PC-3 (cell line): ENCODE results near the gene C2CD3. TPM values are rescaled to one million over a fixed set of nuclear protein-coding genes. Genes with fewer than 3 reads are reported as not detected.

Experiments
- ATAC-seq: fragments of 200-7000 bp; cut with Tn5 transposase; 2 replicates; pipeline ENCODE4 v1.9.1; 2020; ENCODE audit warnings: mild to moderate bottlenecking, moderate library complexity
- BruUV-seq: library from RNA; stranded (reverse); fragments of 400-500 nt; replicated peaks from 2 replicates; lab custom pipeline; 2021; lab: Mats Ljungman, UMichigan
- CTCF ChIA-PET: fragments of 300-600 bp; sonication (Branson Sonifier 250); formaldehyde crosslinking; loops from one replicate; lab custom pipeline; 2022; ENCODE audit warnings: antibody characterized with exemption; lab: Charles Lee
- POLR2A ChIA-PET: fragments of 300-600 bp; sonication (Branson Sonifier 250); formaldehyde crosslinking; loops from one replicate; lab custom pipeline; 2022; ENCODE audit warnings: antibody characterized with exemption; ENCODE audit not compliant: unreplicated experiment; lab: Charles Lee
- DNase-seq: peaks from one replicate; pipeline ENCODE4 v3.0.0-alpha.2; 2015
- H2AFZ ChIP-seq: fragments of 300-600 bp; sonication (generic); 2 replicates; pipeline ENCODE4 v1.6.0; 2016; ENCODE audit warnings: antibody characterized with exemption, low read length
- H3F3A ChIP-seq: fragments of 300-600 bp; sonication (generic); one replicate; pipeline ENCODE4 v1.6.0; 2017; ENCODE audit warnings: antibody characterized with exemption, low read length, control low read depth, mild to moderate bottlenecking; ENCODE audit not compliant: unreplicated experiment
- H3K27ac ChIP-seq: fragments of 300-600 bp; sonication (generic); 2 replicates; pipeline ENCODE4 v1.5.1; 2016; ENCODE audit warnings: mild to moderate bottlenecking, low read length
- H3K27me3 ChIP-seq: fragments of 300-600 bp; sonication (generic); 2 replicates; pipeline ENCODE4 v1.6.1; 2016; ENCODE audit warnings: low read length, mixed read lengths
- H3K36me3 ChIP-seq: fragments of 300-600 bp; sonication (generic); 2 replicates; pipeline ENCODE4 v1.6.1; 2016; ENCODE audit warnings: low read depth, mixed run types, low read length, mixed read lengths
- H3K4me1 ChIP-seq: fragments of 300-600 bp; sonication (generic); 2 replicates; pipeline ENCODE4 v1.5.1; 2016; ENCODE audit warnings: low read length; ENCODE audit not compliant: insufficient read depth
- H3K4me2 ChIP-seq: fragments of 300-600 bp; sonication (generic); 2 replicates; pipeline ENCODE4 v1.6.0; 2016; ENCODE audit warnings: low read length
- H3K4me3 ChIP-seq: fragments of 300-600 bp; sonication (generic); 2 replicates; pipeline ENCODE4 v1.5.1; 2016; ENCODE audit warnings: mild to moderate bottlenecking, low read length, mixed read lengths
- H3K79me2 ChIP-seq: fragments of 300-600 bp; sonication (generic); 2 replicates; pipeline ENCODE4 v1.6.1; 2017; ENCODE audit warnings: low read length, mixed read lengths
- H3K9ac ChIP-seq: fragments of 300-600 bp; sonication (generic); 2 replicates; pipeline ENCODE4 v1.6.0; 2016; ENCODE audit warnings: mild to moderate bottlenecking, low read length
- H3K9me2 ChIP-seq: fragments of 300-600 bp; sonication (generic); replicated peaks from 2 replicates; pipeline ENCODE4 v1.6.1; 2016; ENCODE audit warnings: mixed run types, low read length, mixed read lengths
- H3K9me3 ChIP-seq: fragments of 300-600 bp; sonication (generic); 2 replicates; pipeline ENCODE4 v1.6.1; 2016; ENCODE audit warnings: low read length, mixed read lengths
- H4K20me1 ChIP-seq: fragments of 300-600 bp; sonication (generic); 2 replicates; pipeline ENCODE4 v1.6.1; 2016; ENCODE audit warnings: low read length, mixed read lengths
- EZH2 ChIP-seq: fragments of 300-600 bp; sonication (generic); IDR thresholded peaks from one replicate; pipeline ENCODE4 v1.6.1; 2017; ENCODE audit warnings: antibody characterized with exemption, mild to moderate bottlenecking, low read length; ENCODE audit not compliant: unreplicated experiment
- EZH2phosphoT487 ChIP-seq: fragments of 300-600 bp; sonication (generic); IDR thresholded peaks from 2 replicates; pipeline ENCODE4 v1.6.1; 2018; ENCODE audit warnings: mild to moderate bottlenecking, antibody characterized with exemption, low read length, borderline replicate concordance
- intact Hi-C: fragments of 100-400 bp; cut with micrococcal nuclease; formaldehyde crosslinking; loops from 2 replicates; pipeline ENCODE4 v1.9.0; 2023
- total RNA-seq: library from RNA; depleted of rRNA; stranded (reverse); fragments of >200 nt; gene quantifications from 2 replicates; pipeline ENCODE4 v1.2.3, GENCODE V29; 2014
- TF ChIP-seq, protein P1 (sequence below): fragments of 300-600 bp; sonication (generic); conservative IDR thresholded peaks from 2 replicates; pipeline ENCODE4 v1.5.1; 2017; ENCODE audit warnings: antibody characterized with exemption, low read depth, mild to moderate bottlenecking, low read length

The C2CD3 gene
- total RNA-seq, 1 experiment from 2014 or later: 27.3 TPM

DNA sequence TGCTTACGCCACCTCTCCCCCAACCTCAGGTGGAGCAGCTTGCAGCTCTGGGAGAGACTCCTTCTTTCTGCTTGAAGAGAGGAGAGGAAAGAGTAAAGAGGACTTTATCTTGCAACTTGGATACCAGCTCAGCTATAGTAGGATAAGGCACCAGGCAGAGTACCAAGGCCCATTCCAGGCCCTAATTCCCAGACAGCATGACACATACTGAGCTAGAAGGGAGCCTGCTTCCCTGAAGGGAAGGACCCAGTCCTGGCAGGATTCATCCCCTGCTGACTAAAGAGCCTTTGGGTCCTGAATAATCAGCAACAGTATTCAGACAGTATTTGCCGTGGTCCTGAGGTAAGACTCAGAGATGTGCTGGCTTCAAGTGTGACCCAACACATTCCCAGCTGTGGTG is 41.7 kb upstream of the C2CD3 start:
- no peak overlapping the region for H3K4me2 ChIP-seq
- intact Hi-C loops: no loop called here
- H3K36me3 ChIP-seq: peaks cover 49% of the 10 kb centered on the region; the same call in 1 of the 2 replicates
- CTCF ChIA-PET: no interaction called here
- no peaks in the 10 kb centered on the region for H3F3A ChIP-seq
- no peaks in the 10 kb centered on the region for H3K9me2 ChIP-seq
- H3K79me2 ChIP-seq: no peaks in the 10 kb centered on the region
- no peaks in the 10 kb centered on the region for H3K4me1 ChIP-seq
- DNase-seq (no peak), ATAC-seq (no peak)
- no peaks in the 10 kb centered on the region for H3K9me3 ChIP-seq
- H2AFZ ChIP-seq: no peak overlapping the region
- no peaks in the 10 kb centered on the region for H3K27me3 ChIP-seq
- no peak overlapping the region for H3K27ac ChIP-seq
- POLR2A ChIA-PET: no interaction called here
- no peak overlapping the region for H3K4me3 ChIP-seq
- no TSS peak for BruUV-seq
- no peak overlapping the region for H3K9ac ChIP-seq
- no peaks in the 10 kb centered on the region for H4K20me1 ChIP-seq
- TF ChIP-seq EZH2 (no peak), EZH2phosphoT487 (no peak)
- TF ChIP-seq, protein P1, sequence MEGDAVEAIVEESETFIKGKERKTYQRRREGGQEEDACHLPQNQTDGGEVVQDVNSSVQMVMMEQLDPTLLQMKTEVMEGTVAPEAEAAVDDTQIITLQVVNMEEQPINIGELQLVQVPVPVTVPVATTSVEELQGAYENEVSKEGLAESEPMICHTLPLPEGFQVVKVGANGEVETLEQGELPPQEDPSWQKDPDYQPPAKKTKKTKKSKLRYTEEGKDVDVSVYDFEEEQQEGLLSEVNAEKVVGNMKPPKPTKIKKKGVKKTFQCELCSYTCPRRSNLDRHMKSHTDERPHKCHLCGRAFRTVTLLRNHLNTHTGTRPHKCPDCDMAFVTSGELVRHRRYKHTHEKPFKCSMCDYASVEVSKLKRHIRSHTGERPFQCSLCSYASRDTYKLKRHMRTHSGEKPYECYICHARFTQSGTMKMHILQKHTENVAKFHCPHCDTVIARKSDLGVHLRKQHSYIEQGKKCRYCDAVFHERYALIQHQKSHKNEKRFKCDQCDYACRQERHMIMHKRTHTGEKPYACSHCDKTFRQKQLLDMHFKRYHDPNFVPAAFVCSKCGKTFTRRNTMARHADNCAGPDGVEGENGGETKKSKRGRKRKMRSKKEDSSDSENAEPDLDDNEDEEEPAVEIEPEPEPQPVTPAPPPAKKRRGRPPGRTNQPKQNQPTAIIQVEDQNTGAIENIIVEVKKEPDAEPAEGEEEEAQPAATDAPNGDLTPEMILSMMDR: no peak

DNA sequence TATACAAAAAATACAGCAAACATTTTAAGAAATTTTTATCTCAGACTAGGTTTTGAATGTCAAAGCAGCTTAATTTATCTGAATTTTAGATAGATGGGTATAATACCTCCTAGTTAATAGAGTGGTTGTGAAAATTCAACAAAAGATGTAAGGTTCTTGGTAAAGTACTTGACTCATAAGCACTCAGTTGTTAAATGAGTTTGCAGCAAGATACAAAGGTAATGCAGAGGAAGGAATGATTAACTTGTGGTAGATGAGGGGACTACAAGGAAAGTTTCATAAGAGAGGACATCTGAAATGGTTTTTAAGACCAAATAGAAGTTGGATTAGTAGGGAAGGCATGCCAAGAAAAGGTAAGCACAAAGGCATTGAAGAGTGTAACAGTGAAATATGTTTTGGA is 37.7 kb upstream of the C2CD3 start:
- H3K9me3 ChIP-seq: no peaks in the 10 kb centered on the region
- H3K36me3 ChIP-seq: peaks cover 58% of the 10 kb centered on the region; the same call in 1 of the 2 replicates
- no peaks in the 10 kb centered on the region for H4K20me1 ChIP-seq
- ATAC-seq: no peak
- BruUV-seq: no TSS peak
- intact Hi-C loops: no loop called here
- no peak overlapping the region for H3K4me3 ChIP-seq
- H3K9ac ChIP-seq: no peak overlapping the region
- no peak overlapping the region for H3K27ac ChIP-seq
- ChIA-PET CTCF (no interaction called here), POLR2A (no interaction called here)
- no peak overlapping the region for H3K4me2 ChIP-seq
- no peaks in the 10 kb centered on the region for H3K27me3 ChIP-seq
- H3F3A ChIP-seq: no peaks in the 10 kb centered on the region
- H3K79me2 ChIP-seq: no peaks in the 10 kb centered on the region
- H3K4me1 ChIP-seq: no peaks in the 10 kb centered on the region
- no peak overlapping the region for H2AFZ ChIP-seq
- DNase-seq: no peak
- H3K9me2 ChIP-seq: no peaks in the 10 kb centered on the region
- TF ChIP-seq, protein P1: no peak
- no peak for TF ChIP-seq EZH2
- no peak for TF ChIP-seq EZH2phosphoT487

DNA sequence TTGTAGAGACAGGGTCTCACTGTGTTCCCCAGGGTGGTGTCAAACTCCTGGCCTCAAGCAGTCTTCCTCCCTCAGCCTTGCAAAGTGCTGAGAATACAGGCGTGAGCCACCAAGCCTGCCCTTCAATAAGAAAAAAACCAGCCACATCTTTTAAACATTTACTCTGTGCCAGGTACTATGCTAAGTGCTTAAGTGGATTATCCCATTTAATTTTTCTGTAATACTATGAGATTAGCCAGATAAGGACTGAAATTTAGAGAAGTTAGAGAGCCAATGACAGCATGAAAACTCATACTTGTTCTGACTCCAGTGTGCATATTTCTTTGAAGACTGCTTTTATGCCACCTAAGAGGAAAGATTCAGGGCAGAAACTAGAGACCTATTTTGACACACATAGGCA is 35.9 kb upstream of the C2CD3 start:
- Histone ChIP-seq H3F3A (no peaks in the 10 kb centered on the region), H3K27ac (no peak overlapping the region), H3K9me3 (no peaks in the 10 kb centered on the region), H2AFZ (no peak overlapping the region), H3K4me2 (no peak overlapping the region), H4K20me1 (no peaks in the 10 kb centered on the region), H3K9ac (no peak overlapping the region), H3K9me2 (no peaks in the 10 kb centered on the region), H3K27me3 (no peaks in the 10 kb centered on the region), H3K4me3 (no peak overlapping the region), H3K4me1 (no peaks in the 10 kb centered on the region), H3K36me3 (peaks cover 44% of the 10 kb centered on the region; the same call in 1 of the 2 replicates), H3K79me2 (no peaks in the 10 kb centered on the region)
- ChIA-PET CTCF (no interaction called here), POLR2A (no interaction called here)
- DNase-seq (no peak), ATAC-seq (no peak)
- TF ChIP-seq EZH2 (no peak), EZH2phosphoT487 (no peak)
- TF ChIP-seq, protein P1: no peak
- no TSS peak for BruUV-seq
- intact Hi-C loops: no loop called here
